HL-60/S4 (cell line): ENCODE measurements around the gene TANC2.
"Not testable (repeated sequence)": the region's sequence is repeated elsewhere in the genome, so short reads cannot be mapped to it uniquely, and the experiment has no call there.

Experiments used
- in situ Hi-C: fragments of 300-500 bp; cut with MboI; formaldehyde crosslinking; loops from 2 replicates; pipeline ENCODE4 v1.14.3; 2022; ENCODE audit warnings: low sequenced_read_pairs

The TANC2 gene

DNA sequence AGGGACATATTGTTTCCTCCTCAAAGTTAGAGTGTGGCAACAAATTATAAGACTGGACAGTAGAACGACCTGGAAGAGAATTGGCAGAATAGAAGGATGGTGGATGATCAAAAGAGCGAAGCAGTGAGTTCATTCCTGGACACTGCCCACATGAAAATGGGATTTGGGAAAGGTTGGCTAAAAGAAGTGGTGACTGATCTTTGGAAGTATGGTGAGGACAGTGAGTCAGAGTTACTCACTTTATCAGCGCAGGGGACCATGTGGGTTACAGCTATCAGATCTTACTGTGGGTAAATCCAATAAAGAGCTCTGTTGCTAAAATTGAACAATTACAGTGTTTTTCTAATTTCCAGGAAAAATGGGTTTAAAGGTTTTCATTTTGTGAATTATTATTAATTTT is 2.7 kb upstream of the TANC2 start:
- in situ Hi-C loops: loop anchor here (25.0 kb wide), 1 partner anchor 251 kb away; no protein-coding TSS in a partner anchor

DNA sequence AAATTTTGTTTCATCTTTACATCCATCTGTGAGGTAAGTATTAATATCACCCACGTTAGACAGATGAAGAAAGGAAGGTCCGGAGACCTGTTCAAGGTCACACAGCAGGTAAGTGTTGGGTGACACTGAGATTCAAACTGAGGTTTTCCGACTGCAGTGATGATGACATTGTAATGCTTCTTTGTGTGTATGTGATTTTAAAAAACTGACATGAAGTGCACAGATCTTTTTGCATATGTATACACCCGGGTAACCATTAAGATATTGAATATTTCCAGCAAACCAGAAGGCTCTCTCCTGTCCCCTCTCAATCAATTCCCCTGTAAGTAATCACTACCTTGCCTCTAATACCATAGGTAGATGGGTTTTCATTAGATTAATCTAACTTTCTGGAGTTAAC is 1.5 kb upstream of the TANC2 start:
- in situ Hi-C loops: loop anchor here (25.0 kb wide), 1 partner anchor 252 kb away; no protein-coding TSS in a partner anchor

DNA sequence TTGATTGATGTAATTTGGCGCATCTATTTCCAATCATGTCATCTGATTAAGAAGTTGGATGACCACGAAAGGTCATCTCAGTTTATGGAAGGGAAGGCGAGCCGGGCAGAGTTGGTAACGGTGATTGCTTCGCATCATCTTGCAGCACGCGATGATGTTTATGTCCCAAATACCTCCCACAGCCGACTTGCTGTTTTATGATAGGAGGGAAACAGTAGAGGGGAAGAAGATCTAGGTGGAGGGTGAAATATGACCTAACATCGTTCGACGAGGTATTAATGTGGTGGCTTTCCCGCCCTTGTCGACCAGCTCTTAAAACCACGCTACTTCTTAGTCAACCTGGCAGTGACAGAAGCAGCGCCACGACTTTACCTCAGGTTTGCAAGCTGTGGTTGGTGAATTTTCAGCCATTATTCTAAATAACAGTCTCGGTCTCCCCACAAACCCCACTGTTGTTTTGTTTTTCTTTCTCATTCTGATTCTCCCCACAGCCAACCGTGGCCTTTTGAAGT is 805 bp upstream of the TANC2 start:
- in situ Hi-C loops: loop anchor here (25.0 kb wide), 1 partner anchor 253 kb away; no protein-coding TSS in a partner anchor

DNA sequence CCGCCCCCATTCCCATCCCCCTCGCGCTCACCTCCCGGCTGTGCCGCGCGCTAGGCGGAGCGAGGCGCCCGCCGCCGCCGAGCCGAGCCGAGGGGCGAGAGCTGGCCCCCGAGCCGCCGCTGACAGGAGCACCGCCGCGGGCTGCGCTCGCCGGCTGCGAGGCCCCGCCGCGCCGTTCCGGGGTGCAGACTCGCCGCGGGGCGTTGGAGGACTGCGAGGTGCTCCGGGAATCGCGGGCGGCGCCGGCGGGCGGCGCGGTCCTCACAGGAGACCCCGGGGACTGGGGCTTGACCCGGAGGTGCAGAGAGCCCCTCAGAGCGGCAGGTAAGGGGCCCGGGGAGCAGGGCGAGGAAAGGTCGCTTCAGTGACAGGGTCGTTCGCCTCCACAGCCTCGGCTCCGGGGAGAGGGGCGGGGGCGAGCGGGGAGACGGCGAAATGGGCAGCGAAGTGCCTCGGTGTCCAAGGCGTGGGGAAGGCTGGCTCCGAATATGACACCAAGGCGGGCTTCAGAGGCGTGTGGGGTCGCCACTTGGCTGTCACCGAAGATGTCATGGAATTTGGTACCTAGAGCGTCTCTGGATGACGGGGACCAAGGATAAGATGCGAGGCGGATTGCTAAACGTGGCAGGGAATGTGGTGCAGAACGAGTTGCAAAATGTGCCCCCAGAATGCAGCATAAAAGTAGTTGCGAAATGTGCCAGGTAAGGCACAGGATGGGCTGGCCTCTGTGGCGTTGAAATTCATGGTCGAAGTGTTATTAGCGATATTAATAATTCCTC is 580 bp downstream of the TANC2 start:
- in situ Hi-C loops: loop anchor here (25.0 kb wide), 1 partner anchor 254 kb away; no protein-coding TSS in a partner anchor

DNA sequence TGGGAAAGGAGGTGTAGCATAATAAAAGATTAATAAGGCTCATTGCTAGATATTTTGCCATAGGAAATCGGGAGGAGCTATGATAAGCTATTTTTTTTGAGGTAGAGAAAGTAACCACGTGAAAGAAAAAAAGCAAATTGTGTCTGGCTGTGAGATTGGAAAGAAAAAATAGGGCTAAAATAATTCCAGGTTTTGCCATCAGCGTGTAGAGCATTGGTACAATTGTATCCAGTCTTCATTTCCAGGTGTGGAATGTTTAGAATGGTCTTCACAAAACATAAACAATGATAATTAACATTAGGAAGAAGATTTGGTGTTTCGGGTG is 1.1 kb downstream of the TANC2 start:
- in situ Hi-C loops: loop anchor here (25.0 kb wide), 1 partner anchor 255 kb away; no protein-coding TSS in a partner anchor

DNA sequence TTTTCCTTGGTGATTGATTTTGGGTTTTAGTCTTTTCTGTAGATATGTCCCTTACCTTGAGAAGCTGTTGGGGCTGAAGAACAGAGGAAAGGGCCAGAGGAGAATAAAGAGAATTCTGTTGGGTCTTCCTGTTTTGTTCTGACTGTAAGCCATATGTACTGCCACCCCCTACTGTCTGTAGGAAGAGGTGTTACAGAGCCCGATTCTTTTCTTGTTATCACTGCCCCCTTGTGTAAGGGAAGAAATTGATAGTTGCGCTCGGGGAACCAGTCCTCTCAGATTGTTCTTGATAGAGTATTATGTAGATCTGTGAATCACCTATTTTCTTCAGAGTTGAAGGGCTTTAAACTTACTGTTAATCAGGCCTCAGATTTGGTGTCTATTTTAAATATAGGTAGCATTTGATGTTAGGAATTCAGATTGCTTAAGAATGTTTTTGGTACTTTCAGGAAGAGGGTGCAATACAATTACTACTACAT is 2.4 kb downstream of the TANC2 start:
- in situ Hi-C loops: loop anchor here (25.0 kb wide), 1 partner anchor 256 kb away; no protein-coding TSS in a partner anchor

DNA sequence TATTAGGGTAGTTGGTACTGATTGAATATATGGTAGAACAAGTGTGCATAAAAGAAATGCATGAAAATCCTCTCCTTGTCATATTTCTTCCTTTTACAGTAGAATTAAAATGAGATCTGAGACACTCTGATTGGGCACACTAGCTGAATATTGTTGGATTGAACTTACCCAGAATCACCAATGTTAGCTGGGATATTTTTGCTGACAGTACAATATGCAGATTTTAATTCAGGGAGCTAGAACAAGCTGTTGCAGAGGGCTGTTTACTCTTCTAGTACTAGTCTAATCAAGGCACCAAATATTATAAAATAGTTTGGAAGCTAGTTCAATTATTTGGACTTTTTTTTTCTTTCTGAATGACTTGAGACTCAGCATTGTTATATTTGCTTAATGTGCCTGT is 4.6 kb downstream of the TANC2 start:
- in situ Hi-C loops: loop anchor here (25.0 kb wide), 1 partner anchor 258 kb away; no protein-coding TSS in a partner anchor

DNA sequence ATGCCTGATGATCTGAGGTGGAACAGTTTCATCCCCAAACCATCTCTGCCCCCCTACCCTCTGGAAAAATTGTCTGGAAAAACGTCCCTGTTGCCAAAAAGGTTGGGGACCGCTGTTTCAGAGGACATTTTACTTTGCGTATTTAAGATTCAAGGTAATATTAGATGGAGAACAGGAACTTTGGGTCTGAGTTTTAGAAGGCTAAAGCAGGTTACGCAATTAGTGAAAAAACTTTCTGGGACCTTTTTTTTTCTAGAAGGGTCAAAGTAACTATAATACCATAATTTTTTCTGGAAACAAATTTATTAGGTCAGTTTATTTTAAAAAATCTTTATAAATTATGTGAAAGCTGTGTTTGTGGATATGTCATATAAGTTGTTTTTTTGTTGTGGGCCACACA is 5.8 kb downstream of the TANC2 start:
- in situ Hi-C loops: loop anchor here (25.0 kb wide), 1 partner anchor 260 kb away; no protein-coding TSS in a partner anchor

DNA sequence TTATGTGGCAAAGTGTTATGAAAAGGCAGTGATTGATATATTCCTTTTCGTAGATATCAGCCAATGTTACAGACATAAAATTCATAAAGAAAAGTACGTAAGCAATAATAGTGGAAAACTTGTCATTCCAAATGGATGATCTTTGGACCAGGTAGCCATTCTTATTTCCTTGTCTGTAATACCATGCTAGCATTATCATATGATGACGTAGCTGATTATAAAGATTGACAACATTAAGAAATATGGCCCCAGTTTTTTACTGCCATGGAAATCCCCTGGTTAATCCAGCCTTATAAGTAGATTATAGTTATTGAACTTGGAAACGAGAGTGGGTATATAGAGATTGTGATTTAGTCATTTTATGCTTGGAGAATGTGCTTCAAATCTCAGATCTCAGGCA is 8.8 kb downstream of the TANC2 start:
- in situ Hi-C loops: loop anchor here (25.0 kb wide), 1 partner anchor 262 kb away; no protein-coding TSS in a partner anchor

DNA sequence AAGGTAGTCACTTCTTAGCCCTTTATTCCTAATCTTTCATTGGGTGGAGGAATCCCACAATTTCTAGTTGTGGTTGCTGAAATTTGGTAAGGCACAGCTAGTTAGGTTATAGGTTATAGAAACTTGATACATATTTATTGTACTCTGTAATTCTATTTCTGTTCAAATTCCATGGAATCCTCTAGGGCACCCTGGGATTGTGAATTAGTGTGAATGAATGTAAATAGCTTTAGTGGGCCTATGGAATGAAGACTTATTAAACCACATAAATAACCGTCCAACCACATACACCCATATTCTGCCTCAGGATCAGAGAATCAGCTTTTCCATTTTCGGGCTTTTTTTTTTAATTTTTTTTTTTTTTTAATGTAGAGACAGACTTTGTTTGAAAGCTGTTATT is 9.2 kb downstream of the TANC2 start:
- in situ Hi-C loops: no loop called here

DNA sequence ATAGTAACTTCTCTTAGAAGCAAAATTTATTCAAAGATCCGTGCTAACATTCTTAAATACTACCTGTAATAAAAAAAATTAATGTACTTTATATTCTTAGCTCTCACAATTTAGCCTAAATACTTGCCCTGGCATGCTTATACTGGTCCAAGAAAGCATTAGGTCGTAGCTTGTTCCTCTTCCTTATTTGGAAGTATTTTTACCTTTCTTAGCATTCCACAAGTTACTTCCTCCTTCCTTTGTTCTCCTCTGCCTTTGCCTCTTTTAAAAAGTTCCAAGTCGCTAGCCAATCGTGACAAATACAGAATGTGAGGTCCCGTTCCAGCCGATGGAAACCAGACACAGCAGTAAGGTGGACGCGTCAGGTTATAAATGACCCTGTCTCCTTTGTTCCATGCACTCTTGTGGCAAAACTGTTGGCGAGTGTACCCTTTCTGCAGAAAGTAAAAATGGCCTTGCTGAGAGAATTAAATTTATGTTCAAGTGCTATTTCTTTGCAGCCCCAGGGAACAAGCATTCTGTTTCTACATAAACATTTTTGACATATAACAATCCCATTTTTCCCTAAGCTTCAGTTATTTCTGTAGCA is 10.7 kb downstream of the TANC2 start:
- in situ Hi-C loops: not testable (repeated sequence)

DNA sequence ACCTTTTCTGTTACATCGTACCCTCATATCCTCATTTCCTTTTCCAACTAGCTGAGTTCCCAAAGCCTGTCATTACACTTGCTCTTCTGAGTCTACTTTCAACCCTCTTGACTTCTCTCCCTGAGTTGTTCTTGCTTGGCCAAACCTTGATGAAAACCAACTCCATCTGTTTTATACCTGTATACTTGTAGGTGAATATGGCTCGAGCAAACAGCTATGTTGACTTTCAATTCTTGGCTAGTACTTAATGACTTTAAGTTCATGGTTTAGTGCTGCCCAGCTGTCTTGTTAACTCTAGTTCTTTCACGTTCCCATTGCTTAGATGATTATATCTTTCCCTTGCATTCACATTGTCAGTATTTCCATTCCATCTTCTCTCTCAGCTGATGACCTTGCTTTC is 14.8 kb downstream of the TANC2 start:
- in situ Hi-C loops: no loop called here

DNA sequence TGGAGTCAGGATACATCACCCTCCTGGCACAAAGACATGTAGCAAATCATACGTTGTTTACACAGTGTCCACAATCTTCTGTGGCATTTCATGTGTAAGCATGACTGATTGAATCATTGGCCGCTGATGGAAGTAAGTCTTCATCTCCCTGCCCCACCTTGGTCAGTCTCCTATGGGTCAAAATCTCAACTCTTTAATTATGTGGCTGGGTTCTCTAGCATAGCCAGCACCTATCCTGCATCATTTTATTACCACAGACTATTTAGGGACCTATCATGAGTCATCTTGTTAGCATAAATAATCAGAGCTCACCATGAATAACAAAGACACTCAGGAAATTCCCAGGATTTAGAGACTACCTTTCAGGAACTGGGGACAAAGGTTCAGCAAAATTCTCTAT is 15.9 kb downstream of the TANC2 start:
- in situ Hi-C loops: no loop called here

DNA sequence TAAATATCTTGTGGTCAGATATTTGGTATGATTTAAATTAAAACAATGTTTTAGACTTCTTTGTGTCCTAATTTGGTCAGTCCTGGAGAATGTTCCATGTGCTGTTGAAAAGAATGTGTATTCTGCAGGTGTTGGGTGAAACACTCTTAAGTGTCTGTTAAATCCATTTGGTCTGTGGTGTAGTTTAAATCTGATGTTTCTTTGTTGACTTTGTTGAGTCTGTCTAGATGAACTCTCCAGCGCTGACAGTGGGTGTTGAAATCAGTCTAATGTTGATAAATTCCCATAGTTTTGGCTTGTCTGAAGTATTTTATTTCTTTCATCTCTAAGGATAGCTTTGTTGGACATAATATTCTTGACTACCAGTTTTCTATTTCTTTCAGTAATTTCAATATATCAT is 18.8 kb downstream of the TANC2 start:
- in situ Hi-C loops: no loop called here

DNA sequence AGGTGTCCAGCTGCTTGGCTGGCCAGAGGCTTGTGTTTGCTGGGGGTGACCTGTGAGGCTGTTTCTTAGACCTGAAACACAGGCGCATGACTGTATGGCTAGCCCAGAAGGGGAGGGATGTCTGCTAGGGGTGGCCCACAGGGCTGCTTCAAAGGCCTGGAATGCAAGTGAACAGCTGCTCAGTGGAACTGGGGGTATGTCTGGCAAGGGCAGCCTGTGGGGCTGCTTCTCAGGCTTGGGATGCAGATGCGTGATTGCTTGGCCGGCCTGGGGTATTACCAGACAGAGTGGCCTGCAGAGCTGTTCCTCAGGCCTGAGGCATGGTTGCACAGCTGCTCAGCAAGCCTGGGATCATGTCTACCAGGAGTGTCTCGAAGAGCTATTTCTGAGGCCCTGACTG is 20.5 kb downstream of the TANC2 start:
- in situ Hi-C loops: no loop called here

DNA sequence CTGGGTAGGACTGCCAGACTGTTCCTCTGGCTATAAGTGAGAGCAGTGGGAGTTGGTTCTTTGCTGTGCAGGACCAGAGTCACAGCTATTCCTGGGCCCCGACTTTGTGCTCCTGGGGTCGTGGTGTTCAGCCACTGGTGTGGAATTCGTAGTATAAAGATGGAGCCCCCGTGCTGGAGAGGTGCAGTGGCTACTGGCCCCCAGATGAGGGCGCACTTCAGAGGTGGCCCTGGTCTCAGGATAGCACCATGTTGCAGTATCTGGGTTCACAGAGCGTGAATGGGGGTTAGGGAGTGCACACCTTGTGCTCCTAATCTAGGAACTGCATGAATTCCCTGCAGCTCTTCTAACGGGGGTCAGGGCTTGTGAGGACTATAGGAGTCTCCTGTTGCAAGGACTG is 21.1 kb downstream of the TANC2 start:
- in situ Hi-C loops: no loop called here

DNA sequence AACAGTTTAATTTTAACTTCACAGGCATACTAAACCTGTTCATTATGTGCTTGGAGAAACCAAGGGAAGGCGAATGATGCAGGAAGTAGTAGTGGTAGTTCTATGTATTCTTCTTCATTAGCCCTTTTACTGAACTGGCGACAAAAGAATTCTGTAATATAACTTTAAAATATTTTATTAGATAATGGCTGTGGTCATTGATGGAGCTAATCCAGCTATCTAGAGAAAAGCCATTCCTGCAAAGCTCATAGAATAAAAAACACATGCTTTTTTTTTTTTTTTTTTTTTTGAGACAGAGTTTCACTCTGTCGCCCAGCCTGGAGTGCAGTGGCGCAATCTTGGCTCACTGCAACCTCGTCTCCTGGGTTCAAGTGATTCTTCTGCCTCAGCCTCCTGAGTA is 23.5 kb downstream of the TANC2 start:
- in situ Hi-C loops: no loop called here

DNA sequence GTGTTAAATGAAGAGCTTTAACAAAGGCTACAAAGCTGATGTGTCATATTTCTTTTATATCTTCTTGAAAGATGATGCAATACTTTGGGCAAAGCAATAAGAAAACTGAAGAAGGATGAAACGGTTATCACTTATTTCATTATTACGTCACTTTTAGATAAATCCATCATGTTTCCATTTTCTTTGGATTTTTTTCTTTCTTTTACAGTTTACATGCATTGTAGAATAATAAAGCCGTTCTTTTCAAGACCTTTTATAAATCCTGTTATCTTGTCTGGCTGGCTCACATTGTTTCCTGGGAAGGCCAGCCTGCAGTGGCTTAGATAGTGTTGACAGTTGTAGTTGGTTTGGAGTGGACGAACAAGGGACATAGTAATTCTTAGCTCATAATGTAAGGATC is 28.9 kb downstream of the TANC2 start:
- in situ Hi-C loops: no loop called here

DNA sequence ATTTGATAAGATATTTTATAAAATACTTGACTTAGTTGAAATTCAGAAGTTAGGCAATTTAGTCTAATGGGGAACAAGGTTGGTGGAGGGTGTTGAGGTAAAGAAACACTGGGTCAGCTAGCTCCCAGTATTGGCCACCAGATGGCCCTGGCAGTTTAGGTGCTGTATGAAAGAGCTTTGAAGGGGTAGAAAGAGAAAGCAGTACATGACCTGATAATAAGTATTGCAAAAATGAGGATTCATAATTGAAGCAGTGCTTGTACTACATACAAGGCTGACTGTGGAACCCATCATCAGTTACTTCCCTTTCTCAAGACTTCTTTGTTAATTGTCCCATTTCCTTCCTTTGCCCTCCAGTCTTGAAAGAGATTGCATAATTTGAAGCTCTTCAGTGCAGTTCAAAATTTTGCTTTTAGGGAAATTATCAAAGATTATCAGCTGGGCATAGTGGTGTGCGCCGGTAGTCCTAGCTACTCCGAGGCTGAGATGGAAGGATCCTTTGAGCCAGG is 29.4 kb downstream of the TANC2 start:
- in situ Hi-C loops: no loop called here

DNA sequence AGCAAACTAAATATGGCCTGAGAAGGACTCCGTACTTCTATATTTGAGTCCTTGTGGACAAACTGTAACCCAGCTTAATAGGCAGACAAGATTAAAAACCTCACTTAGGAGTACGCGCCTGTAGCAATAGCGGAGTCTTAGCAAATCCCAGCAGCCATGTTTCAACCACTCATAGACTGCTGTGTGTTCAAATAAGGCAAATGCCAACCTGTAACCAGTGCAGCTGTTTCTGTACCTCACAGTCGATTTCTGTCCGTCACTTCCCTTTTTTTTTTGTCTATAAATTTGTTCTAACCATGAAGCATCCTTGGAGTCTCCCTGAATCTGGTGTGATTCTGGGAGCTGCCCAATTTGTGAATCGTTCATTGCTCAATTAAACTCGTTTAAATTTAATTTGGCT is 30.2 kb downstream of the TANC2 start:
- in situ Hi-C loops: no loop called here

DNA sequence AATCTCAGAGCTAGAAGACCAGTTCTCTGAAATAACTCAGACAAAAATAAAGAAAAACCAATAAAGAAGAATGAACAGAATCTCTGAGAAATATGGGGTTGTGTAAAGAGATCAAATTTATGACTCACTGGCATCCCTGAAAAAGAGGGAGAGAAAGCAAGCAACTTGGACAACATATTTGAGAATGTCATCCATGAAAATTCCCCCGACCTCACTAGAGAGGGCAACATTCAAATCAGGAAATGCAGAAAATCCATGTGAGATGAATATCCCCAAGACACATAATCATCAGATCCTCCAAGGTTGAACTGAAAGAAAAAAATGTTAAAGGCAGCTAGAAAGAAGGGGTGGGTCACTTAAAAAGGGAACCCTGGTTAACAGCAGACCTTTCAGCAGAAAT is 32.1 kb downstream of the TANC2 start:
- in situ Hi-C loops: no loop called here
